KMS-11 (cell line): ENCODE data around the gene CCDC51.

Experiments
- H2AFZ ChIP-seq: fragments of 200-600 bp; sonication (generic); 2 replicates; pipeline ENCODE4 v1.6.1; 2016; ENCODE audit warnings: antibody characterized with exemption, mixed run types, low read depth
- H3K27ac ChIP-seq: fragments of 200-600 bp; sonication (generic); 2 replicates; pipeline ENCODE4 v1.6.1; 2016; ENCODE audit warnings: mild to moderate bottlenecking, mixed run types
- H3K27me3 ChIP-seq: fragments of 200-600 bp; sonication (generic); 2 replicates; pipeline ENCODE4 v1.6.1; 2017; ENCODE audit warnings: mild to moderate bottlenecking, low read depth, mixed run types, moderate library complexity; ENCODE audit not compliant: insufficient read depth
- H3K36me3 ChIP-seq: fragments of 200-600 bp; sonication (generic); 2 replicates; pipeline ENCODE4 v1.6.1; 2017; ENCODE audit warnings: mild to moderate bottlenecking, mixed run types; ENCODE audit not compliant: insufficient read depth
- H3K4me1 ChIP-seq: fragments of 200-600 bp; sonication (generic); 2 replicates; pipeline ENCODE4 v1.6.1; 2016; ENCODE audit warnings: mild to moderate bottlenecking, low read depth, mixed run types; ENCODE audit not compliant: poor library complexity, severe bottlenecking
- H3K4me2 ChIP-seq: fragments of 200-600 bp; sonication (generic); 2 replicates; pipeline ENCODE4 v1.7.0; 2016; ENCODE audit warnings: mild to moderate bottlenecking, mixed run types
- H3K4me3 ChIP-seq: fragments of 200-600 bp; sonication (generic); IDR thresholded peaks from 2 replicates; pipeline ENCODE4 v1.6.1; 2017; ENCODE audit warnings: low read depth, low read length, mixed read lengths; ENCODE audit not compliant: insufficient read depth
- H3K79me2 ChIP-seq: fragments of 200-600 bp; sonication (generic); 2 replicates; pipeline ENCODE4 v1.6.1; 2016; ENCODE audit warnings: low read depth, mixed run types; ENCODE audit not compliant: insufficient read depth
- H3K9ac ChIP-seq: fragments of 200-600 bp; sonication (generic); 2 replicates; pipeline ENCODE4 v1.6.1; 2016; ENCODE audit warnings: mild to moderate bottlenecking, mixed run types
- H4K20me1 ChIP-seq: fragments of 200-600 bp; sonication (generic); 2 replicates; pipeline ENCODE4 v1.6.1; 2016; ENCODE audit warnings: mild to moderate bottlenecking, mixed run types; ENCODE audit not compliant: insufficient read depth
- CTCF ChIP-seq: fragments of 200-600 bp; sonication (generic); conservative IDR thresholded peaks from 2 replicates; pipeline ENCODE4 v1.6.1; 2017; ENCODE audit warnings: low read depth, mild to moderate bottlenecking, antibody characterized with exemption, low read length, moderate library complexity, mixed read lengths

The CCDC51 gene

GRCh38 chr3:48426401-48426909 lies 13.5 kb downstream of the CCDC51 start:
- Histone ChIP-seq H3K79me2 (no peaks in the 10 kb centered on the region), H3K4me3 (no peak overlapping the region), H2AFZ (no peak overlapping the region), H3K4me1 (peaks cover 4% of the 10 kb centered on the region), H3K27me3 (no peaks in the 10 kb centered on the region), H3K27ac (no peak overlapping the region), H3K4me2 (no peak overlapping the region), H4K20me1 (no peaks in the 10 kb centered on the region), H3K36me3 (no peaks in the 10 kb centered on the region), H3K9ac (no peak overlapping the region)
- no peak for TF ChIP-seq CTCF

GRCh38 chr3:48425281-48425812 lies 14.6 kb downstream of the CCDC51 start:
- H3K79me2 ChIP-seq, result no peaks in the 10 kb centered on the region
- H3K4me3 ChIP-seq, result no peak overlapping the region
- H3K27me3 ChIP-seq, result no peaks in the 10 kb centered on the region
- no peak overlapping the region for H3K4me2 ChIP-seq
- no peak overlapping the region for H3K9ac ChIP-seq
- no peaks in the 10 kb centered on the region for H3K36me3 ChIP-seq
- no peaks in the 10 kb centered on the region for H4K20me1 ChIP-seq
- no peak overlapping the region for H3K27ac ChIP-seq
- no peak overlapping the region for H2AFZ ChIP-seq
- H3K4me1 ChIP-seq, result peaks cover 4% of the 10 kb centered on the region
- no peak for TF ChIP-seq CTCF

DNA sequence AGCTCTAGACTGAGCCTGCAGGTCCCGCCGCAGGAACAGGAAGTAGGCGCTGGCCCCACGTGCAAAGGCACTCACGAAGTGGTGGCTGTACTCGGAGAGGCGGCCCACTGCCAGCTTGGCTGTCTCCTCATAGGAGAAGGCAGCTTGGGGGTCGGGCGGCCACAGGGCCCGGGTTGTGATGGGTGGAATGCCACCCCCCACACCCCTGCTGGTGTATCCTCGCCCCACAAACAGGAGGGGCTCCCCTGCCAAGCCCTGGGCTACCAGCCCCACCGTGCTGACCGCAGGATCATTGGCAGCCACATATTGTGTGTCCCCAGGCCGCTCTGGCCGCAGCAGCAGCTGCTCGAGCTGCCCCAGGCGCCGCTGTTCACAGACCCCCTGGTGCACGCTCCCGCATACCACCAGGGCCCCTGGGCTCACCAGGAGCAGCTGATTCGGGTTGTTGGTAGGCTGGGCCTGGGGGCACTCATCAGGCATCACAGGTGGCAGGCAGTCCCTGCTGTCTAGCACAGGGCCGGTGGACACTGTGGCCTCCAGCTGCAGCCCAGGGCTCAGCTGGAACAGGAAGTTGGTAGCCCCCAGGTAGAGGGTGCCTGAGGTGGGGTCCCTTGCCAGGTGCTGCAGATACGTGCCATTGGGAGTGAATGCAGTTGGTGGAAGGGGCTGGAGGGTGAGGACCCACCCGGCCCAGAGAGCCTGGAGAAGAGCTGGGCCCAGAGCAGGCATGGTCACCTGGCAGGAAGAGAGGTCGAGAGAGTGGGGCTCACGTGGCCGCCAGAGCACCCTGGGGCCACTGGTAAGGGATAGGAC lies 15.8 kb downstream of the CCDC51 start:
- H2AFZ ChIP-seq, result no peak overlapping the region
- no peaks in the 10 kb centered on the region for H3K27me3 ChIP-seq
- H3K79me2 ChIP-seq, result no peaks in the 10 kb centered on the region
- H3K4me1 ChIP-seq, result no peaks in the 10 kb centered on the region
- TF ChIP-seq CTCF, result no peak
- no peak overlapping the region for H3K4me3 ChIP-seq
- H3K4me2 ChIP-seq, result no peak overlapping the region
- H3K27ac ChIP-seq, result no peak overlapping the region
- no peak overlapping the region for H3K9ac ChIP-seq
- H3K36me3 ChIP-seq, result no peaks in the 10 kb centered on the region
- no peaks in the 10 kb centered on the region for H4K20me1 ChIP-seq

DNA sequence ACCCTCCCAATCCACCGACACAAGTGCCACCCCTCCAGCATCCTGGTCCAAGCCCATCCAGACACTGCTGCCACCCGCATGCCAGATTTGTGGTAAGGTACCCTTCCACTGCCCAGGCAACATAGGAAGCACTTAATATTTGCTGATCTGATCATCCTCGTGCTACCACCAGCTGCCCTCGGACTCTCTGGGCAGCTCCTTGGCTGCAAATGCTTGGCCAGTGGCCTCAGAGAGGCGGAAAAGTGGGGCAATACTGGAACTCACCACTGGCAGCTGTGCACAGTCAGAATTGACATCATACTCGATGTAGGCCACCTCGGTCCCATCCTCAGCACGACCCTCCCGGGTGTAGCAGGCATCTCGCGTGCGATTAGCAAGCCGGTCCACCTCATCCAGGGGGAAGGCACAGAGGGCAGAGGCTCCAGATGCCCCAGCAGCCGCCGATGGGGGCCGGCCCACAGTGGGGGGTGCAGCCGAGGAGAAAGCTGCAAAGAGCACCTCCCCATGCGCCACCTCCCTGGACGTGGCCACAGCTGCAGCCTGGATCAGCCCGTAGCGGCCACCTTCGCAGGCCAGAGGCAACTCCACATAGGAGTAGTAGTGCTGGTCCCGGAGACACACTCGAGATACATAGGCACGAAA lies 16.6 kb downstream of the CCDC51 start:
- no peaks in the 10 kb centered on the region for H3K79me2 ChIP-seq

More for the DNA sequence above, 16.6 kb downstream of the CCDC51 start:
- Histone ChIP-seq H3K27me3 (no peaks in the 10 kb centered on the region), H3K9ac (no peak overlapping the region), H3K4me2 (no peak overlapping the region), H3K4me3 (no peak overlapping the region), H3K36me3 (no peaks in the 10 kb centered on the region), H2AFZ (no peak overlapping the region), H3K4me1 (no peaks in the 10 kb centered on the region), H4K20me1 (no peaks in the 10 kb centered on the region), H3K27ac (no peak overlapping the region)
- no peak for TF ChIP-seq CTCF
